Activated T-cell treated with anti-CD3 and anti-CD28 coated beads, Interleukin-2, amount 50 U/mL, for 24 hours (primary cell): ENCODE data around the gene CCDC82.

ENCODE experiments used
- DNase-seq: peaks from one replicate; pipeline ENCODE4 v3.0.0-alpha.2; 2020
- H3K27ac Mint-ChIP-seq: 2 replicates; pipeline ENCODE4 v1.8.0; 2020; ENCODE audit warnings: mild to moderate bottlenecking, mixed read lengths
- H3K27me3 Mint-ChIP-seq: 2 replicates; pipeline ENCODE4 v1.8.0; 2020; ENCODE audit warnings: mixed read lengths
- H3K36me3 Mint-ChIP-seq: 2 replicates; pipeline ENCODE4 v1.8.0; 2020; ENCODE audit warnings: low read depth, mixed read lengths
- H3K4me1 Mint-ChIP-seq: 2 replicates; pipeline ENCODE4 v1.8.0; 2020; ENCODE audit warnings: low read depth, mixed read lengths
- H3K4me3 Mint-ChIP-seq: 2 replicates; pipeline ENCODE4 v1.8.0; 2020; ENCODE audit warnings: mild to moderate bottlenecking, moderate library complexity, mixed read lengths
- H3K9me3 Mint-ChIP-seq: 2 replicates; pipeline ENCODE4 v1.8.0; 2020; ENCODE audit warnings: mixed read lengths

The CCDC82 gene

GRCh38 chr11:96341211-96342013 lies 48.3 kb downstream of the CCDC82 start:
- no peaks in the 10 kb centered on the region for H3K9me3 Mint-ChIP-seq
- peak overlapping the region; percentile 98 for H3K27ac Mint-ChIP-seq
- no peaks in the 10 kb centered on the region for H3K27me3 Mint-ChIP-seq
- peak overlapping the region; percentile 95 for H3K4me3 Mint-ChIP-seq
- H3K36me3 Mint-ChIP-seq = peaks cover 61% of the 10 kb centered on the region
- DNase-seq = peak; percentile 80
- peaks cover 58% of the 10 kb centered on the region for H3K4me1 Mint-ChIP-seq

GRCh38 chr11:96340555-96340885 lies 49.2 kb downstream of the CCDC82 start:
- peaks cover 69% of the 10 kb centered on the region for H3K36me3 Mint-ChIP-seq
- no peaks in the 10 kb centered on the region for H3K27me3 Mint-ChIP-seq
- H3K4me1 Mint-ChIP-seq = peaks cover 66% of the 10 kb centered on the region

GRCh38 chr11:96339706-96340554 lies 49.8 kb downstream of the CCDC82 start:
- H3K9me3 Mint-ChIP-seq = no peaks in the 10 kb centered on the region
- peak overlapping the region; percentile 95 for H3K4me3 Mint-ChIP-seq
- H3K27me3 Mint-ChIP-seq = no peaks in the 10 kb centered on the region
- H3K27ac Mint-ChIP-seq = peak overlapping the region; percentile 98
- peaks cover 75% of the 10 kb centered on the region for H3K36me3 Mint-ChIP-seq
- peaks cover 71% of the 10 kb centered on the region for H3K4me1 Mint-ChIP-seq
- no peak for DNase-seq

More at GRCh38 chr11:96340555-96340885, 49.2 kb downstream of the CCDC82 start:
- H3K4me3 Mint-ChIP-seq = peak overlapping the region; percentile 95
- no peak for DNase-seq
- H3K9me3 Mint-ChIP-seq = no peaks in the 10 kb centered on the region
- peak overlapping the region; percentile 98 for H3K27ac Mint-ChIP-seq

GRCh38 chr11:96338910-96339705 lies 50.6 kb downstream of the CCDC82 start:
- no peaks in the 10 kb centered on the region for H3K9me3 Mint-ChIP-seq
- peaks cover 76% of the 10 kb centered on the region for H3K4me1 Mint-ChIP-seq
- peak overlapping the region; percentile 98 for H3K27ac Mint-ChIP-seq
- peak; percentile 55 for DNase-seq
- H3K4me3 Mint-ChIP-seq = peak overlapping the region; percentile 95
- no peaks in the 10 kb centered on the region for H3K27me3 Mint-ChIP-seq
- H3K36me3 Mint-ChIP-seq = peaks cover 83% of the 10 kb centered on the region

- no peaks in the 10 kb centered on the region for H3K27me3 Mint-ChIP-seq
- peak overlapping the region; percentile 95 for H3K4me3 Mint-ChIP-seq
- H3K9me3 Mint-ChIP-seq = no peaks in the 10 kb centered on the region
- H3K4me1 Mint-ChIP-seq = peaks cover 79% of the 10 kb centered on the region
- peak; percentile 58 for DNase-seq
- peak overlapping the region; percentile 98 for H3K27ac Mint-ChIP-seq
- peaks cover 90% of the 10 kb centered on the region for H3K36me3 Mint-ChIP-seq
These were observed 51.9 kb downstream of the CCDC82 start for GRCh38 chr11:96337541-96338431.

GRCh38 chr11:96335388-96335787 lies 54.3 kb downstream of the CCDC82 start:
- no peaks in the 10 kb centered on the region for H3K27me3 Mint-ChIP-seq
- DNase-seq = no peak
- H3K27ac Mint-ChIP-seq = peak overlapping the region; percentile 27

GRCh38 chr11:96334219-96334618 lies 55.5 kb downstream of the CCDC82 start:
- Mint-ChIP-seq H3K4me3 (no peak overlapping the region), H3K36me3 (peaks cover 82% of the 10 kb centered on the region), H3K27ac (peak overlapping the region; percentile 45), H3K4me1 (peaks cover 94% of the 10 kb centered on the region), H3K9me3 (no peaks in the 10 kb centered on the region), H3K27me3 (no peaks in the 10 kb centered on the region)
- no peak for DNase-seq

More at GRCh38 chr11:96335388-96335787, 54.3 kb downstream of the CCDC82 start:
- Mint-ChIP-seq H3K4me1 (peaks cover 94% of the 10 kb centered on the region), H3K4me3 (no peak overlapping the region), H3K9me3 (no peaks in the 10 kb centered on the region), H3K36me3 (peaks cover 82% of the 10 kb centered on the region)

GRCh38 chr11:96333191-96333719 lies 56.5 kb downstream of the CCDC82 start:
- Mint-ChIP-seq H3K4me3 (no peak overlapping the region), H3K27ac (peak overlapping the region; percentile 24)

GRCh38 chr11:96332126-96332771 lies 57.5 kb downstream of the CCDC82 start:
- Mint-ChIP-seq H3K36me3 (peaks cover 79% of the 10 kb centered on the region), H3K27ac (peak overlapping the region; percentile 24), H3K4me1 (peaks cover 88% of the 10 kb centered on the region), H3K9me3 (no peaks in the 10 kb centered on the region), H3K4me3 (peak overlapping the region; percentile 8), H3K27me3 (no peaks in the 10 kb centered on the region)
- DNase-seq = no peak

More at GRCh38 chr11:96333191-96333719, 56.5 kb downstream of the CCDC82 start:
- Mint-ChIP-seq H3K27me3 (no peaks in the 10 kb centered on the region), H3K36me3 (peaks cover 84% of the 10 kb centered on the region), H3K4me1 (peaks cover 94% of the 10 kb centered on the region), H3K9me3 (no peaks in the 10 kb centered on the region)
- DNase-seq = no peak

- Mint-ChIP-seq H3K36me3 (peaks cover 79% of the 10 kb centered on the region), H3K27me3 (no peaks in the 10 kb centered on the region), H3K27ac (peak overlapping the region; percentile 24), H3K4me3 (no peak overlapping the region), H3K9me3 (no peaks in the 10 kb centered on the region), H3K4me1 (peaks cover 87% of the 10 kb centered on the region)
- no peak for DNase-seq
These were observed 58.0 kb downstream of the CCDC82 start for GRCh38 chr11:96331699-96332116.

GRCh38 chr11:96330511-96330859 lies 59.2 kb downstream of the CCDC82 start:
- Mint-ChIP-seq H3K4me3 (no peak overlapping the region), H3K27ac (peak overlapping the region; percentile 89), H3K4me1 (peaks cover 87% of the 10 kb centered on the region), H3K36me3 (peaks cover 75% of the 10 kb centered on the region), H3K9me3 (no peaks in the 10 kb centered on the region), H3K27me3 (no peaks in the 10 kb centered on the region)
- DNase-seq = no peak

GRCh38 chr11:96329855-96330510 lies 59.7 kb downstream of the CCDC82 start:
- H3K27me3 Mint-ChIP-seq = no peaks in the 10 kb centered on the region
- peaks cover 74% of the 10 kb centered on the region for H3K36me3 Mint-ChIP-seq
- H3K4me3 Mint-ChIP-seq = peak overlapping the region; percentile 9
- H3K27ac Mint-ChIP-seq = peak overlapping the region; percentile 89
- no peak for DNase-seq
- H3K4me1 Mint-ChIP-seq = peaks cover 88% of the 10 kb centered on the region
- no peaks in the 10 kb centered on the region for H3K9me3 Mint-ChIP-seq
